NCI-H748 treated with DMSO at 0.1 percent for 48 hours (cell line): Measurements from ENCODE around the gene FADS6.

ENCODE experiments used
- DNase-seq: peaks from one replicate; lab custom pipeline; 2025; lab: John Stamatoyannopoulos, UW

FADS6 gene, protein sequence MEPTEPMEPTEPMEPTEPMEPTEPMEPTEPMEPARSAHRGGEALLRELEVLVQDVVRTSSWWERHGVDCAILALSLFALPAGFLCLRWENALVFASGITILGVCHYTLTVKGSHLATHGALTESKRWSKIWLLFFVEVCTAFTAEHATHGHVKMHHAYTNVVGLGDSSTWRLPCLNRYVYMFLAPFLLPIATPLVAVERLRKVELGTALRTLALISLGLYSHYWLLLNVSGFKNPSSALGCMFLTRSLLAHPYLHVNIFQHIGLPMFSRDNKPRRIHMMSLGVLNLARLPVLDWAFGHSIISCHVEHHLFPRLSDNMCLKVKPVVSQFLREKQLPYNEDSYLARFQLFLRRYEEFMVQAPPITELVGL

DNA sequence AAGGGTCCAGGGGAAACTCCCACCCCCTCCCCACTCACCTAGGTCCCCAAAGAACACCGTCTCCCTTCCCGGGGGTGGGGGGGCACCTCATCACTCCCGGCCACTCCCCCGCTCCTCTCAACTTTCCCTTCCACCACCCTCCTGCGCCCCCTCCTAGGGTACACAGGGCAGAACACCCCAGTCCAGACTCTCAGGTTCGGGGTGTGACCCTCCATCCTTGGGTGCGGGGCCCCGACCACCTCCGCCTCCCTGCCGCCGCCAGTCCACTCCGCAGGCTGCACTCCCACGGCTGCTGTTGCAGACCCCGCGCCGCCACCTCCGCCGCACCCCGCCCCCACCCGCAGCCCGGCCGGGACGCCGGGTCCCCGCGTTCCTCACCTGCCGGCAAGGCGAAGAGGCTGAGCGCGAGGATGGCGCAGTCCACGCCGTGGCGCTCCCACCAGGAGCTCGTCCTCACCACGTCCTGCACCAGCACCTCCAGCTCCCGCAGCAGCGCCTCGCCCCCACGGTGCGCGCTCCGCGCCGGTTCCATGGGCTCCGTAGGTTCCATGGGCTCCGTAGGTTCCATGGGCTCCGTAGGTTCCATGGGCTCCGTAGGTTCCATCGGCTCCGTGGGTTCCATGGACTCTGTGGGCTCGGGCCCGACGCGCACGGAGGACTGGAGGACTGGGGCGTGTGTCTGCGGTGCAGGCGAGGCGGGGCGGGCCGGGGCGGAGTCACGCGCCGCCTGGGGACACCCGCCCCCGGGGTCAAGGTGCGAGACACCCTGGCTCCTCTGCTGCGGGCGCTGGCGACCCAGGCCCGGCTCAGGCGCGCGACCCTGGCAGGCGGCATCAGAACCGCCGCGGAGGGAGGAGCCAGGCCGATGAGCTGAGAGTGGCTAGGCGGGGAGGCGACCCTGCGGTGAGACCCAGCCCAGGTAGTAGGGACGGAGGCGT is at the start of gene FADS6:
FADS6 (minus strand) TSS at position 660 of the 938 bp plus-strand sequence; CDS start at position 622, 38 bp downstream.
- no peak for DNase-seq

DNA sequence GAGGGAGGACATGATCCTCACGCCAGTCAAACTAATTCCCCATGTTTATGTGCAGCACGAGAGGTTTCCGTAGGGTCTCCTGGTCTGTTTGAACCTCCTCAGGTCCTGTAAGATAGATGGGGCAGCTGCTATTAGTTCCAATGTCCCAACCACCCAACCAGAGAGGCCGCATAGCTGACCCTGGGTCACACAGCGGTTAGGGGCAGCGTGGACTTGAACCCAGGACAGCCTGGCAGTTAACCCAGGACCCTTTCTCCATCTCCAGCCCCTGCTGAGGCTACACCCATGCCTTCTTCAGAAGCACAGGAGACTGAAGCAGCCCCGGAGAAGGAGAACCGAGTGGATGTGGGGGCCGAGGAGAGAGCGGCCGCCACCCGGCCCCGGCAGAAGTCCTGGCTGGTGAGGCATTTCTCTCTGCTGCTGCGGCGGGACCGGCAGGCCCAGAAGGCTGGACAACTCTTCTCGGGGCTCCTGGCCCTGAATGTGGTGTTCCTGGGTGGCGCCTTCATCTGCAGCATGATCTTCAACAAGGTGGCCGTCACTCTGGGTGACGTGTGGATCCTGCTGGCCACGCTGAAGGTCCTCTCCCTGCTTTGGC is 47.8 kb upstream of the FADS6 start:
- no peak for DNase-seq

DNA sequence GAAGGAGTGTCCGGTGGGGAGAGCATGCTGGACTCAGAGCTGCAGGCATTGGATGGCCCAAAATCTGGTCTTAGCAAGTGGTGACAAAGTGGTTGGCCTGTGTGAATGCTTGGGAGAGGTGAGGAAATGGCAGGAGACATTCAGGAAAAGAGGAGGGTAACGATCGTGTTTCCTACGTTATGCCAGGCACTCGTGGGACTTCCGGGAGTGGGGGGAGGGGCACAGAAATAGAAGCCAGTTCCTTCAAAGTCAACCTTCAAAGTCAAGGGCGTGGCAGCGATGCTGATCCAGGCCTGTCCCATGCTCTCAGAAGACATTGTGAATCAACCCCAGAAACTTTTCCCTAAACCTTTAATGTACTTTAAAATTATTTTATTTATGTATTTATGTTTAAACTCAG is 46.1 kb upstream of the FADS6 start:
- DNase-seq = no peak

DNA sequence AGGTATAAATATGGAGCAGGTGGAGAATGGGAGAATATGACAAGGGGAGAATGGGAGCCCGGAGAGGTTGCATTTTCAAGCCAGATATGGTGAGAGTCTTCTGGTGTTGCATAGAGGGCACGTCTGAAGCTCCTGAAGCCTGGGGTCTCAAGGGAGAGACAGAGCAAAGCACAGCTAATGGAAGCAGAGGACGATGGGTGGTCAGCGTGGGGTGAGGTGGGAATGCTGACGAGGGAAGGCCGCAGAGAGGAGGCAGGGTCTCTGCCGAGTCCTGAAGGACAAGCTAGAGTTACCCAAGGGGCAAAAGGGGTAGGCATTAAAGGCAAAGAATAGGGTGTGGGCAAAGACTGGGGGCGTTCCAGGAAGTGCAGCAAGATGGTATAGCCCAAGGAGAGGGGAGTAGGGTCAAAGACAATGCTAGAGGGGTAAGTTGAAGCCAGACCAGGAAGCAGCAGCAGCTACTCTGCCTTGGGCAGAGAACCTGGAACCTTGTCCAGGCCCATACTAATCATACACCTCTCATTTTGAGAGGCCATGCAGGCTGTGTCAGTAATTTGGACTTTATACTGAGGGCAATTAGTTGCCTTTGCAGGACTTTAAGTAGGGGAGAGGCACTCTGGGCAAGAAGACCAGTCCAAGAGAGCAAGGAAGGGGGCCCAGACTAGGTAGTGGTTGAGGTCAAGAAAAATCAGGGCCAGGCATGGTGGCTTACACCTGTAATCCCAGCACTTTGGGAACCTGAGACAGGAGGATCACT is 44.9 kb upstream of the FADS6 start:
- DNase-seq = no peak

DNA sequence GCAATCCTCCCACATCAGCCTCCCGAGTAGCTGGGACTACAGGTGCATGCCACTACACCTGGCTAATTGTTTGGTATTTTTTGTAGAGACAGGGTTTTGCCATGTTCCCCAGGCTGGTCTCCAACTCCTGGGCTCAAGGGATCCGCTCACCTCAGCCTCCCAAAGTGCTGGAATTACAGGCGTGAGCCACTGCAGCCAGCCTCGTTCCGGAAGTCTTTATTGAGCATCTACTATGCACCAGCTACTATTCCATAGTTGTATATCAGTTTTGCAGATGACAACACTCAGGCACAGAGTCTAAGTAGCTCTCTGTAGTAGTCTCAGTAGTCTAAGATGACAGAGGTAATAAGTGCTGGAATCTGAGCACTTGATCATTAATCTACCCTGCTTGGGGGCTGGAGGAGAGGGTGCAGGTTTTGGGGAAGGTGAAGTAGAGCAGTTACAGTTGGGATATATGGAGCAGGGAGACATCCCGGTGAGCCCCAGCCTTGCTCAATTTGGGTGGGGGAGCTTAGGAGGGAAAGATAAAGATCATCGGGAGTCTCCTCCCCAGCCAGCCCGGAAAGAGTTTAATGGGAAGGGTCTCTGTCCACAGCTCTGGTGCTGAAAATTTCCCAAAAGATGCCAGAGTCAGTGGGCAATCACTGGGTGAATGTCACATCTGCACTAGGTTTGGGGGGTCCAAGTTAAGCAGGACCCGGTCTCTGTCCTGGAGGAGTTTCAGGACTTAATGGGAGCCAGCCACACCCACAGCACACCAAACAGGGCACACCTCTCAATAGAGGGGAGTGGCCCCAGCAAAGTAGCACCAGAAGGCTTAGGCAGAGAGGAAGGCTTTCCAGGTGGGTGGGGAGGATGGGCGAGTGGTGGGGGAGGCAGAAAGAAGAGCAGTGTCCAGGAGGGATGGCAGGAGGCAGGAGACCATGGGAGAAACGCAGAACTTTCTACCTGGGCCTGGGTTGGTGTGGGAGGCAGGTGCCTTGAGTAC is 43.9 kb upstream of the FADS6 start:
- DNase-seq = no peak

DNA sequence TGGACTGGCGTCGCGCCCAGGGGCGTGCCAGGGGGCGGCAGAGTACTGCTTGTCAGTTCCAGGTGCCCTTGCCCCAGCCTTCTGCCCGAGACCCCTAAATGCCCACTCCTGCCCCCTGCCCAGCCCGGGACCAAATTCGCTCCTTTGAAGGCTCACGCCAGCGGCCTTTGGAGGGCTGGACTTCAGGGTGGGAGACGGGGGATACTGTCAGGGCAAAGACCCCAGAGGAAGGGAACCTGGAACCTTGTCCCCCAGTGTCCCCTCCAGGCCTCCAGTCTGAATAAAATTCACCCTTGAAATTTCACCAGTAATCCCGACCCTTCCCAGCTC is 43.0 kb upstream of the FADS6 start:
- no peak for DNase-seq

DNA sequence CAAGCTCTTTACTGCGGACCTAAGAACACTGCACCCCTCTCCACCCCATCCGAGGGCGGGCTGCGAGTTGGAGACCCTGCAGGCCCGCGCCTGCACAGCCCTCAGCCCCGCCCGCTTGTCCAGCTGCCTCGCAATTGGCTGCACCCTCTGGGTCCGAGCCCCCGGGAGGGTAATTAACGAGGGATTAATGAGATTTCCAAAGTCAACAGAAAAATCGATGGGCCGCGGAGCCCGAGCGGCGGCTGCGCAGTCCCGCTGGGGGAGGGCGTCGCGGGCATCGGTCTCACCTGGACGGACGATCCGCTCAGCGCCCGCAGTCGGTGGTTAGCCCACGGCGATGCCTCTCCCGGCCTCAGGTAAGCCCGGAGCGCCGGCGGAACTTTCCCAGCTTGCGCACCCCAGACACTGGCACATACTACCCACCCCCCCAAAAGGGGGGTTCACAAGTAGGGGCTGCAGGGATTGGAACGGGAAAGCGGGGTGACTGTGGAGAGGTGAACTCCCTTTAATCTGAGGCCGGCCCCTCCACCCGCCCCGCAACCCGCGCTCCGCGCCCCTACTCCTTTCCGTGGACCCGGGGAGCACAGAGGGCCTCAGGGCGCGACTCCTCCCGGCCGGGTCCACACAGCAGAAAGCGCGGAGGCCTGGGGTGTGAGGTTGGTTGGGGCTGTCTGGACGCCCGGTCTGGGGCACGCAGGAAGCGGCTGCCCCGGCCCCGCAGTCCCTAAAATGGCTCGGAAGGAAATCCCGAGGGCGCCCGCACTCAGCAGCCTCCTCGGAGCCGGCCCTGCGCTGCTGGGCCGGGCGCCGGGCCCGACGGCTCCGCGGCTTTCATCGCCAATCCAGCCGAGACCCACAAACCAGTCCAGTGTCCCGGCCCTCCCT is 42.4 kb upstream of the FADS6 start, which contains the start of gene OTOP3:
OTOP3 (plus strand) TSS at position 314 of the 885 bp plus-strand sequence; CDS start at position 338, 24 bp downstream.
- DNase-seq = peak; percentile 4

DNA sequence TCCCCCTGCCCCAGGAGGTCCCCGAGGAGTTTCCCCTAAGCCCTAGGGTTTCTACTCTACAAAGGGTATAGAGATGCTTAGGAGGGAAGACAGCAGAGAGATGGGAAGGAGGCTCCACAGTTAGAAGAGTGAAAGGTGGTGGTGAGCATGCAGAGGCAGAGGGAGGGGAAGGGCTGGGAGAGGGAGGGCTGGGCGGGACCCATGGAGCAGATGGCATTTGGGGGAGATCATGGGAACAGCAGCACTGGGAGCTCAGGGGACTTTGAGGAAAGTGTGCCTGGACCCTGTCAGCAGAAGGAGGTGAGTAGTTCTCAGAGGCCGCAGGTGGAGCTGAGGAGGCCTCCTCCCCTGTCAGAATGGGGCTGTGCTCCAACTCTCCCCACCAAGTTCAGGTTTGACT is 41.6 kb upstream of the FADS6 start:
- no peak for DNase-seq

DNA sequence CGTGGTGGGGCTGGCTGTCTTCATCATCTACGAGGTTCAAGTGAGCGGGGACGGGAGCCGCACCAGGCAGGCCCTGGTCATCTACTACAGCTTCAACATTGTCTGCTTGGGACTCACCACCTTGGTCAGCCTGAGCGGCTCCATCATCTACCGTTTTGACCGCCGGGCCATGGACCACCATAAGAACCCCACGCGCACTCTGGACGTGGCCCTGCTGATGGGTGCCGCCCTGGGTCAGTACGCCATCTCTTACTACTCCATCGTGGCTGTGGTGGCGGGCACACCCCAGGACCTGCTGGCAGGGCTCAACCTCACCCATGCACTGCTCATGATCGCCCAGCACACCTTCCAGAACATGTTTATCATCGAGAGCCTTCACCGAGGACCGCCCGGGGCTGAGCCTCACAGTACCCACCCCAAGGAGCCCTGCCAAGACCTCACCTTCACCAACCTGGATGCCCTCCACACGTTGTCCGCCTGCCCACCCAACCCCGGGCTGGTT is 37.2 kb upstream of the FADS6 start:
- DNase-seq = no peak

DNA sequence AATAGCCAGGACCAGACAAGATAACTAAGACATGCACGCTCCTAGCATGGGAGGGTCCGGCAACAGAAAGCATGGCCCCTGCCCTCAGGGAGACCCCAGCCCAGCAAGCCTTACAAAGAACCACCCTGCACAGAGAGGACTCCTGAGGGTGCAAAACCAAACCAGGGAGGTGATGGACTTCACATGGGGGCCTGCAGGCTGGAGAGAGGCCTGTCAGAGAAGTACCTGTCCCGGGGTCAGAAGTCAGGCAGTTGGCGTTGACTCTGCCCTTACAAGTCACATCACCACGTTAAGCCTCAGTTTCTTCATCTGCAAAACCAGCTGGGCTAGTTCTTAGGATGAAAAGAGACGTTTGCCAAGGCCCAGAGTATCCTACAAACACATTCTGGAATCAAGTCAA is 35.4 kb upstream of the FADS6 start:
- no peak for DNase-seq

DNA sequence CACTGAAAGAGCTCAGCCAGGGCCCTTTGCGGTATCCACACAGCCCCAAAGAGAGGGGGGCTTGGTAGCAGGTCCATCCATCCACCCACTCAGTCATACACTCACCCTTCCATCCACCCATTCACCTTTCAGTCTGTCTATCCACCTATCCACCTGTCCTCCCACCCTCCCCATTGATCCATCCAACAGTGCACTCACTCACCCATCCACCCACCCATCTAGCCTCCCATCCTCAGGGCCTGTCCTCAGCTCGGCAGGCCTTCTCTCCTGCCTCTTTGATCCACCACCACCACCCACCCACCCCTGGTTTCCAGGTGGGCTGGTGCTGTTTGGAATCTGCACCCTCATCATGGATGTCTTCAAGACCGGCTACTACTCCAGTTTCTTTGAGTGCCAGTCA is 31.8 kb upstream of the FADS6 start:
- DNase-seq = no peak

DNA sequence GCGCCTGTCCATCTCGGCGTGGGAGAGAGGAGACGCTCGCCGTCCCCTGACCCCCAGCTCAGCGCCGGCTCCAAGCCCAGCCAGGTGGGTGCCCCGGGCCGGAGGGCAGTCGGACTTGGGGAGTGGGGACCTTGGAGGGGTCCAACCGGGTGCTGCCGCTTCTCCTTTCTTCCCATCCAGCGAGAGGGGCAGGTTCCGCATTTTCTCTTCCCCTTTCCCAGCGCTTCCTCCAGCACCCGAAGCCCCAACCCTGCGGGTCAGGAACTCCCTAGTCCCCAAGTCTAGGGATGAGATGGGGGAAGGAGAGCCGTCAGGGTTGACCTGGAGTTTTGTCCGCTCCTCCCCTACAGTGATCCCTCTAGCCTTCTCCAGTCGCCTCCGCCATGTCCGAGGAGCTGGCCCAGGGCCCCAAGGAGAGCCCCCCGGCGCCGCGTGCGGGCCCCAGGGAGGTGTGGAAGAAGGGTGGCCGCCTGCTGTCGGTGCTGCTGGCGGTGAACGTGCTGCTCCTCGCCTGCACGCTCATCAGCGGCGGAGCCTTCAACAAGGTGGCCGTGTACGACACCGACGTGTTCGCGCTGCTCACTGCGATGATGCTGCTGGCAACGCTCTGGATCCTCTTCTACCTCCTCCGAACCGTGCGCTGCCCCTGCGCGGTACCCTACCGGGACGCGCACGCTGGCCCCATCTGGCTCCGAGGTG is 31.0 kb upstream of the FADS6 start, which contains the start of gene OTOP2:
OTOP2 (plus strand) TSS at position 24 of the 699 bp plus-strand sequence; CDS start at position 384, 360 bp downstream.
- no peak for DNase-seq

DNA sequence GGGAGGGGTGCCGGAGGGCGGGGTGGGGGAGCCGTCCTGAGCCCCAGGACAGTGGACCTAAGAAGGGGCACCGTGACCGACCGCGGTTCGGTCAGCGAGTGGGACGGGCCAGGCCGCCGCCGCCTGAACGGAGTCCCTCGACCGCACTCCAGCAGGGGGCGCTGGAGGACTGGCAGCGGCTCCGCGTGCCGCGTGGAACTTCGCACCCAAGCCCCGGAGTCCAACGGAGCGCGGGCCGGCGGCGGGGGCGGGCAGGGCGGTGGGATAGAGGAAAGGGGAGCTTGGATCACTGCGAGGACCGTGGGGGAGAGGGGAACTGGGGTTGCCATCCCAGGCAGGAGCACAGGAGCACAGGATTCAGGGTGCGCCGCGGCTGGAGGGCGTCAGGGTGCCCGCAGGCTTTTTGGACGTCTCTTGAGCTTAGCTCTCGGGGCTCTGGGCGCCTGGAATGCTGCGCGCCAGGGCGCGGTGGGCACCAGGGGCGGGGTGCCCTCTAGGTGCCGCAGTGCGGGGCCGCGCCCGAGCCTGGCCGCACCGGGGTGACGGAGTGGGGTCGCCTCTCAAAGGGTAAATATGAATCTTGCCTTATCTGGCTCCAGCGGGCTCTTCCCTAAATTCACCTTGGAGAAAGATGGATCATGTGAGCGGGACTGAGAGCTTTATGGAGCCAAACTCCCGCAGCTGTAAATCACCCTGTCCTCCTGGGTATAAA is 30.3 kb upstream of the FADS6 start:
- DNase-seq = no peak

DNA sequence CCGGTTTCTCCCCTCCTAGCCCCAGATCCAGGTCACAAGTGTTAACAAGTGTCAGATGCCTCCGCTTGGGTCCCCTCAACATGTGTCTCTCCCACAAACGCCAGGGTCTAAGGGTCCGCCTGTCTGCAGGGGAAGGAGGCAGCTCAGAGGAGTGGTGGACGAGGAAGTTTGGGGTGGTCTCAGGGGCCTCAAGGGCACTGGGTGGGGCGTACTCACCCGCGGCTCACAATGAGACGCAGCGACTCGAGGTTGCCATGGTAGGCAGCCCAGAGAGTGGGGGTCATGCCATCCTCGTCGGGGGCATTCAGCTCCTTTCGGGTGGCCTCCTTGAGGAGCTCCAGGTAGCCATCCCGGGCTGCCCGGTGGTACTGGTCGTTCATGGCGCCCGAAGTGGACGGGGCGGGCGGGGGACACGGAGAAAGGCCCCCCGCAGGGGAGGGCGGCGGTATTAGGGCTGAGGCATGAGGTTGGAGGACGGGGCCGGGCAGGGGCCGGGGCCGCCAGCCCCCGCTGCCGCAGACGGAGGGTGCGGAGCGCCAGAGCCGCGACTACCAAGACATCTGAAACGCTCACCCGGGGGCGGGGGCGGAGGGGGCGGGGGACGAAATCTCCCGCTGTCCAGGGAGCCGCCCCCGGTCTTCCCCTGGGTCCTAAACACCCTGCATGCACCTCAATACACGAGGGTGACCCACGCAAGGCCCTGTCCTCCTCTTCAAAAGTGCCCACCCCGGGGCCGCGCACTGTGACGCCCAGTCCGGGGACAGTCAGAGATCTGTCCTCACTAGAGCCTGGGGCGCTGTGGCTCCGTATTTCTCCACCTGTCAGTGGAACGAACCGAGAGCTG is 29.5 kb upstream of the FADS6 start, which contains the start of gene USH1G:
USH1G (minus strand) TSS at position 562 of the 844 bp plus-strand sequence; CDS start at position 380, 182 bp downstream.
- DNase-seq = no peak

DNA sequence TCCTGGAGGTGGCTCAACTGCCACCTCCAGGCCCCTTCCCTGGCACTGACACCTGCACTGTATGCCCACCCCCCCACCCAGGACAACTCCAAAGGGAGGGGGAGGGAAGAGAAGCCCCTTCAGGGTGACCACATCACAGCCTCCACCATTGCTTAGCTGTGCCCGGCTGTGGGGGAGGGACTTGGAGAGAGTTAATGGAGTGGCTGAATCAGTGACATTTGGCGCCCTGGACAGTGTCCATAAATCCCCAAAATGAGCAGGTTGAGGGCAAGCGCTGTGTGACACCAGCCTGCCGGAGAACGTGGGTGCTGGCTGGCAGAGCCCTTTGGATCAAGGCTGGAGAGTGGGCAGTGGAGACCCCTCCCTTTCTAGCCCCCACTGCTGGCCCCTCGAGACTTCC is 28.7 kb upstream of the FADS6 start:
- no peak for DNase-seq

DNA sequence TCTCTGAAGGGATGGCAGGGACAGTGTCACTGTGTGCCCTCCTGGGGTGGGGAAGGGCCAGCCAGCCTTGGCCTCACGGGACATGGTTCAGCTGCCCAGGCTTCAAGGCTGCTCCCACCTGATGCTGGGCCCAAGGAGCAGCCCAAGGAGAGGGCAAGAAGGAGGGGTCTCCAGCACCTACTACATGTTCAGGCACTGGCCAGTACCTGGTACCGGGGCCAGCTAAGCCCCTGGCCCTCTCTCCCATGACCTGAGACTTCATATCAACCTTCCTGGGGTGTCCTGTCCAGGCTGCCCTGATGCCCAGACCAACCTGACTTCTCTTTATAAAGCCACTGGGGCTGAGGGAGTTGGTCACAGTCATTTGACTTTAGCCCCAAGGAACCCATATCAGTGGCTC is 28.3 kb upstream of the FADS6 start:
- no peak for DNase-seq
